ENCODE results near the gene ADAM12.

DNA sequence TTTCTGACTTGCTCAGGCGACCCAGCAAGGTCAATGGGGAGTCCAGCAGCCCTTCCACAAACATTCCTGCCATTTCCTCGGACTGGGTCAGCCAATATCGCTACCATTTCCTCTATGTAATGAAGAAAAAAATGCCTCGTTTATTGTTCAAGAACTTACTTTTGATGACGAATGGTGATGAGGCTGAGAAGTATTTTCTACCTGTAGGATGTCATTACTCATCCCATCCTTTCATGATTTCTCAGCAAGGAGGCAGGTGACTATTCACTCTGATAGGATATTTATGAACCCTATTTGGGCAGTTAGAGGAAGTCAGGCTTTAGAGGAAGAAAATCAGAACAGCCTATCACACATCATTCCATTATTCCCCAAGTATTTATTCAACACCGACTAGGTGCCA, 313.3 kb downstream of the ADAM12 start:
- TF ChIP-seq, protein P1, sequence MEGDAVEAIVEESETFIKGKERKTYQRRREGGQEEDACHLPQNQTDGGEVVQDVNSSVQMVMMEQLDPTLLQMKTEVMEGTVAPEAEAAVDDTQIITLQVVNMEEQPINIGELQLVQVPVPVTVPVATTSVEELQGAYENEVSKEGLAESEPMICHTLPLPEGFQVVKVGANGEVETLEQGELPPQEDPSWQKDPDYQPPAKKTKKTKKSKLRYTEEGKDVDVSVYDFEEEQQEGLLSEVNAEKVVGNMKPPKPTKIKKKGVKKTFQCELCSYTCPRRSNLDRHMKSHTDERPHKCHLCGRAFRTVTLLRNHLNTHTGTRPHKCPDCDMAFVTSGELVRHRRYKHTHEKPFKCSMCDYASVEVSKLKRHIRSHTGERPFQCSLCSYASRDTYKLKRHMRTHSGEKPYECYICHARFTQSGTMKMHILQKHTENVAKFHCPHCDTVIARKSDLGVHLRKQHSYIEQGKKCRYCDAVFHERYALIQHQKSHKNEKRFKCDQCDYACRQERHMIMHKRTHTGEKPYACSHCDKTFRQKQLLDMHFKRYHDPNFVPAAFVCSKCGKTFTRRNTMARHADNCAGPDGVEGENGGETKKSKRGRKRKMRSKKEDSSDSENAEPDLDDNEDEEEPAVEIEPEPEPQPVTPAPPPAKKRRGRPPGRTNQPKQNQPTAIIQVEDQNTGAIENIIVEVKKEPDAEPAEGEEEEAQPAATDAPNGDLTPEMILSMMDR (IDR thresholded peaks at IDR 0.05; ENCODE audit: insufficient read depth, low read depth, low read length) = no peak
- TF ChIP-seq EZH2 (IDR thresholded peaks at IDR 0.05; ENCODE audit: insufficient read depth, low read length) = no peak

Measured in astrocyte (in vitro differentiated cells and primary cell).